CD4-positive, alpha-beta T cell treated with Interferon gamma for 1 hour (primary cell): ENCODE data around the gene RAP2A.

Experiments
- DNase-seq: peaks from one replicate; pipeline ENCODE4 v3.0.0-alpha.2; 2020

The RAP2A gene

GRCh38 chr13:97433727-97434396 is at the start of gene RAP2A:
Gene RAP2A (plus strand): TSS chr13:97434169. CDS start chr13:97434471, 302 bp downstream.
- DNase-seq, result peak; percentile 94

- DNase-seq, result no peak
Observed at GRCh38 chr13:97384371-97384770, 49.6 kb upstream of the RAP2A start.

GRCh38 chr13:97385146-97385545 is 48.8 kb upstream of the RAP2A start:
- no peak for DNase-seq

GRCh38 chr13:97385854-97386253 is 48.1 kb upstream of the RAP2A start:
- no peak for DNase-seq

GRCh38 chr13:97386801-97387484 is 47.0 kb upstream of the RAP2A start:
- DNase-seq, result no peak

- DNase-seq, result no peak
Observed at GRCh38 chr13:97387485-97387839, 46.5 kb upstream of the RAP2A start.

- no peak for DNase-seq
Observed at GRCh38 chr13:97387890-97388289, 46.1 kb upstream of the RAP2A start.

GRCh38 chr13:97388373-97388772 is 45.6 kb upstream of the RAP2A start:
- DNase-seq, result no peak

- DNase-seq, result no peak
Observed at GRCh38 chr13:97390941-97391600, 42.9 kb upstream of the RAP2A start.

- no peak for DNase-seq
Observed at GRCh38 chr13:97392020-97392419, 41.9 kb upstream of the RAP2A start.

- no peak for DNase-seq
Observed at GRCh38 chr13:97394542-97394941, 39.4 kb upstream of the RAP2A start.

- DNase-seq, result no peak
Observed at GRCh38 chr13:97395447-97396136, 38.4 kb upstream of the RAP2A start.

- no peak for DNase-seq
Observed at GRCh38 chr13:97397267-97397666, 36.7 kb upstream of the RAP2A start.

- DNase-seq, result no peak
Observed at GRCh38 chr13:97401421-97401820, 32.5 kb upstream of the RAP2A start.

- DNase-seq, result no peak
Observed at GRCh38 chr13:97403893-97404750, 29.8 kb upstream of the RAP2A start.

- no peak for DNase-seq
Observed at GRCh38 chr13:97407540-97407939, 26.4 kb upstream of the RAP2A start.

- no peak for DNase-seq
Observed at GRCh38 chr13:97408938-97409337, 25.0 kb upstream of the RAP2A start.

GRCh38 chr13:97411984-97412383 is 22.0 kb upstream of the RAP2A start:
- DNase-seq, result no peak

- DNase-seq, result no peak
Observed at GRCh38 chr13:97413694-97414093, 20.3 kb upstream of the RAP2A start.

- DNase-seq, result no peak
Observed at GRCh38 chr13:97414392-97414791, 19.6 kb upstream of the RAP2A start.

GRCh38 chr13:97417698-97418097 is 16.3 kb upstream of the RAP2A start:
- DNase-seq, result no peak
